HS-5 (cell line): ENCODE data around the gene HNMT.
A peak's percentile ranks its signal among the peaks of the same experiment; 100 is the strongest.
"Not testable (repeated sequence)": the region's sequence is repeated elsewhere in the genome, so short reads cannot be mapped to it uniquely, and the experiment has no call there.

Source experiments
- DNase-seq: peaks from one replicate; pipeline ENCODE4 v3.0.0-alpha.2; 2012; ENCODE audit warnings: low read depth

The HNMT gene

GRCh38 chr2:138043588-138043987, 79.3 kb downstream of the HNMT start:
- not testable (repeated sequence) for DNase-seq

- no peak for DNase-seq
Measured at GRCh38 chr2:138058427-138058826, 94.2 kb downstream of the HNMT start.

GRCh38 chr2:138059487-138060300, 95.4 kb downstream of the HNMT start:
- DNase-seq: no peak

GRCh38 chr2:138060301-138060635, 96.0 kb downstream of the HNMT start:
- peak; percentile 81 for DNase-seq

GRCh38 chr2:138061961-138062360, 97.7 kb downstream of the HNMT start:
- DNase-seq: no peak

GRCh38 chr2:138063181-138063580, 98.9 kb downstream of the HNMT start:
- no peak for DNase-seq
